HG02610 (cell line): ENCODE results near the gene FBXL20.
"Not testable (repeated sequence)": the region's sequence is repeated elsewhere in the genome, so short reads cannot be mapped to it uniquely, and the experiment has no call there.

Source experiments
- ATAC-seq: cut with Tn5 transposase; IDR thresholded peaks from one replicate; pipeline ENCODE4 v1.9.1; 2021; ENCODE audit warnings: mild to moderate bottlenecking, moderate library complexity; ENCODE audit not compliant: unreplicated experiment

The FBXL20 gene

GRCh38 chr17:39334008-39334744 is 67.2 kb downstream of the FBXL20 start:
- not testable (repeated sequence) for ATAC-seq

GRCh38 chr17:39332092-39332491 is 69.3 kb downstream of the FBXL20 start:
- no peak for ATAC-seq

DNA sequence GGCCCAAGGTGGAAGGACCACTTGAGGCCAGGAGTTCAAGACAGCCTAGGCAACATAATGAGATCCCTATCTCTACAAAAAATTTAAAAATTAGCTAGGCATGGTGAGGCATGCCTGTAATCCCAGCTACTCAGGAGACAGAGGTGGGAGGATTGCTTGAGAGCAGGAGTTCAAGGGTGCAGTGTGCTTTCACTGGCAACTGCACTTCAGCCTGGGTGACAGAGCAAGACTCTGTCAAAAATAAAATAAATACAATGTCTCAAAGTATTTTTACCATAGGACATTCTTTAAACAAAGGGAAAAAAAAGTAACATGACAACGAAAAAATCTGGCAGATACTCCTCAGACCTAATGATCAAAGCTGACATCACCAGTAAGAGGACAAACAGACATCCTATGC is 72.6 kb downstream of the FBXL20 start:
- no peak for ATAC-seq

DNA sequence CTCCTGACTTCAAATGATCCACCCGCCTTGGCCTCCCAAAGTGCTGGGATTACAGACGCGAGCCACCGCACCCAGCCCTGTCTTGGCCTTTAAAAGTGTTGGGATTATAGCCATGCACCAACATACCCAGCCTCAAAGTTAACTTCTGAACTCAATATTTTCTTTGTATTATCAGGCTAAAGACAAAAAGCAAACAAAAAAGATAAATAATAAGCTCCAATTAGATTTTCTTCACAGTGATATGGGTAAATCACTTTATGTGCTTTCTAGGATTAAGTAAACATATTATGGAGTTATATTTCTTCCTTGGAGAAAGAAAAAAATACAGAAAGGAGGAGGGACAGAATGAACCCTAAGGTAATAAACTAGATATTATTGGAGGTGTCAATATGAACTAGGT is 74.3 kb downstream of the FBXL20 start:
- no peak for ATAC-seq

GRCh38 chr17:39325528-39326240 is 75.7 kb downstream of the FBXL20 start:
- ATAC-seq: no peak

DNA sequence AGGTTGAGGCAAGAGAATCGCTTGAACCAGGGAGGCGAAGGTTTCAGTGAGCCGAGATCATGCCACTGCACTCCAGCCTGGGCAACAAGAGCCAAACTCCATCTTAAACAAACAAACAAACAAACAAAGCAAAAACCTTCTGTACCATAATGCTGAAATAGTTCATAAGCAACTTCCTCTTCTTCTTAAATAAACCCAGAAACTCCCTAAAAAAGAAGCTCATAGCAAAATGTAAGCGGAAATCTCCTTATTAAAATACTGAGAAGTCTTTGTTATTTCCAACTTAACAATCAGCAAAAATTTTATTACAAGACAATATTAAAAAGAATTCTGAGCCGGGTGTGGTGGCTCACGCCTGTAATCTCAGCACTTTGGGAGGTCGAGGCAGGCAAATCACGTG is 82.8 kb downstream of the FBXL20 start:
- no peak for ATAC-seq

- ATAC-seq: no peak
These were observed 94.8 kb downstream of the FBXL20 start for GRCh38 chr17:39306509-39307212.

GRCh38 chr17:39305978-39306377 is 95.4 kb downstream of the FBXL20 start:
- no peak for ATAC-seq

DNA sequence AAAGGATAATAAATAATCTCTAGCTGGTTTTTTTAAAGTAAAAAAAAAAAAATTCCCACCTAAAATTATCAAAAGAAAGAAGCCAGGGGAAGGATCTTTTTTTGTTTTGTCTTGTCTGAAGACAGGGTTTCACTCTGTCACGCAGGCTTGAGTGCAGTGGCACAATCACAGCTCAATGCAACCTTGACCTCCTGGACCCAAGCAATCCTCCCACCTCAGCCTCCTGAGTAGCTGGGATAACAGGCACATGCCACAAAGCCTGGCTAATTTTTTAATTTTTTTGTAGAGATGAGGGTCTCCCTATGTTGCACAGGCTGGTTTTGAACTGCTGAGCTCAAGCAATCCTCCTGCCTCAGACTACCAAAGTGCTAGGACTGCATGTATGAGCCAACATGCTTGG is 97.2 kb downstream of the FBXL20 start:
- no peak for ATAC-seq

DNA sequence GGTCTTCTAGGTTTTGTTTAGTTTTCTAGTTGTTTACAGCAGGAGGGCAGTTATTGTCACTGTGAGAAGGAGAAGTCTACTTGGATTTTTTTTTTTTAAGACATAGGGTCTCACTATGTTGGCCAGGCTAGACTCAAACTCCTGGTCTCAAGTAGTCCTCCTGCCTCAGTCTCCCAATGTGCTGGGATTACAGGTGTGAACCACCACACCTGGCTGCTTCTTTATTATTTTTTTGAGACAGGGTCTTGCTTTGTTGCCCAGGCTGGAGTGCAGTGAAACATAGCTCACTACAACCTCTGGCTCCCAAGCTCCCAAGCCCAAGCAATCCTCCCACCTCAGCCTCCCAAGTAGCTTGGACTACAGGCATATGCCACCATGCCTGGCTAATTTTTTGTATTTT is 107.4 kb downstream of the FBXL20 start:
- no peak for ATAC-seq

- not testable (repeated sequence) for ATAC-seq
These were observed 108.9 kb downstream of the FBXL20 start for GRCh38 chr17:39292546-39292945.

- not testable (repeated sequence) for ATAC-seq
These were observed 114.9 kb downstream of the FBXL20 start for GRCh38 chr17:39286513-39286912.

DNA sequence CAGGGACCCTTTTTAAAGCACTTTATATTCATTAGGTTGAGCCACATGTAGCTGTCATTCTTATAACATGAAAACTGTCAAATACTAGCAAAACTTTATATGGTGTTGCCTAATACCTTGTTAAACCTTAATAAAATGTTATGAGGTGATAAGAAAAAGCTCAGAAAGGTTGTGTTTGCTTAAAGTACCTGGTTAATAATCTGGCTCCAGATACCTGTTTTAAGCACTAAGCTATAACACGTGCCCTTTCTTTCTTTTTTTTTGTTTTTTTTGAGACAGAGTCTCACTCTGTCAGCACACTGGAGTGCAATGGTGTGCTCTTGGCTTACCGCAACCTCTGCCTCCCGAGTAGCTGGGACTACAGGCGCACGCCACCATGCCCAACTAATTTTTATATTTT is 116.7 kb downstream of the FBXL20 start:
- no peak for ATAC-seq

DNA sequence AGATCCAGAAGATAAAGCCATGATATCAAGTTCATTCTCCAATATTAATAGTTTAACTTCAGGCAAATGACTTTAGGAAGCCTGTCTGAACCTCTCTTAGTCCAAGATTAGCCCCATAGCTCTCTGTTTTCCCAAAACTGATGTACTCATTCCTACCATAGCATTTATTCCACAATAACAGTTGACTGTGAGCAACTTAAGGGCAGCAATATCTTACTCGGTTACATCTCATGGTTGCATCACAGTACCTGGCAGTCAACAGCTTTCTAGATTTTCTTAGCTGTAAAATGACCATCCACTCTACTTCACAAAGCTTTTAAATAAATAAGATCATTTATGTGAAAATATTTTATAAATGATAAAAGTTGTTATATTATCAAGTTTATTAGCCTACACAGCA is 117.5 kb downstream of the FBXL20 start:
- no peak for ATAC-seq

DNA sequence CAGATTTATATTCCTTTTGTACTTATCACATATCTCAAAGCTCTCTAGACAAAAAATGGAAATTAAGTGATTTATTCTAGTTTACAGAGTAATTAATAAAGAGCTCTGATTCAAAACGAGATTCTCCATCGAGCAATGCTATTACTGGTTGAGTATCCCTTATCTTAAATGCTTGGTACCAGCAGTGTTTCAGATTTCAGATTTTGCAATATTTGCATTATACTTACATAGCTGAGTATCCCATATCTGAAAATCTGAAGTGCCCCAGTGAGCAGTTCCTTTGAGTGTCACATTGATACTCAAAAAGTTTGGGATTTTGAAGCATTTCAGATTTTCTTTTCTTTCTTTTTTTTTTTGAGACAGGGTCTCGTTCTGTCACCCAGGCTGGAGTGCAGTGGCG is 118.3 kb downstream of the FBXL20 start:
- no peak for ATAC-seq

- ATAC-seq: no peak
These were observed 119.6 kb downstream of the FBXL20 start for GRCh38 chr17:39281806-39282205.

GRCh38 chr17:39278246-39278645 is 123.2 kb downstream of the FBXL20 start:
- not testable (repeated sequence) for ATAC-seq

DNA sequence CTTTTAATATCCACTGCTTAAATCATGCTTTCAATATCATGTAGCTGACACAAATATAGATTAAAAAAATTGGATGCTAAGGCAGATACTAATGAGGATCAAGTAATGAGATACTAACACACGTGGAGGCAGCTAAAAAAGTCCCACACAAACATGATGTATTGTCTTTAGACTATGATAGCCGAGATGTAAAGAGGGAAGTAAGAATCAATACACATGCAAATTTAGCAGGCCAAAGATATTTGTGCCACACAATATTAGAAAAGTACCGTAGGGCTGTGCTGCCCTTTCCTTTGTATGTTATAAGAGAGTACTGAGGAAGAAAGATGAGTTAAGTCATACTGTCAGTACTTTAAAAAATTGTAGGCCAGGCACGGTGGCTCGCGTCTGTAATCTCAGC is 124.3 kb downstream of the FBXL20 start:
- no peak for ATAC-seq

DNA sequence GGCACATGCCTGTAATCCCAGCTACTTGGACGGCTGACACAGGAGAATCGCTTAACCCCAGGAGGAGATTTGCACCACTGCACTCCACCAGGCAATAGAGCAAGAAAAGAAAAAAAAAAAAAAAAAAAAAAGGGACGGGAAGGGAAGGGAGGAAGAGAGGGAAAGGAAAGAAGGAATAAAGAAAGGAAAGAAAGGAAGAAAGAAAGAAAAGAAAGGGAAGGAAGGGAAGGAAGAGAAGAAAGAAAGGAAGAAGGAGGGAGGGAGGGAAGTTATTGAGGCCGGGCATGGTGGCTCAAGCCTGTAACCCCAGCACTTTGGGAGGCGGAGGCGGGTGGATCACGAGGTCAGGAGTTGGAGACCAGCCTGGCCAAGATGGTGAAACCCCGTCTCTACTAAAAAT is 125.3 kb downstream of the FBXL20 start:
- no peak for ATAC-seq

DNA sequence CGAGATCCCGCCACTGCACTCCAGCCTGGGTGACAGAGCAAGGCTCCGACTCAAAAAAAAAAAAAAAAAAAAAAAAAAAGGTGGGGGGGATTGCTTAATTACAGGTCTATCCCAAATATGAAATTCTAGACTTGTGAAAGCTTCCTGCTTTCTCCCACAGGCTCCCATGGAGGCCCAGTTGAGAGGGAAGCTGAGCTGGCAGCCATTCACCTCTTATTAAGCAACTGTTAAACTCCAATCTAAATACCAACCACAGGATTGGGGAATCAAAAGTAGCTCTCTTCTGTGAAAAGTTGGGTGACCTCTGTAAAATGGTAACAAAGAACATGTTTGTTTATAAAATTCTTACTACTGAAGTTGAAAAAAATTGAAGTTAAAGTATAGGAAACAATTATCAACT is 129.9 kb downstream of the FBXL20 start:
- ATAC-seq: no peak

DNA sequence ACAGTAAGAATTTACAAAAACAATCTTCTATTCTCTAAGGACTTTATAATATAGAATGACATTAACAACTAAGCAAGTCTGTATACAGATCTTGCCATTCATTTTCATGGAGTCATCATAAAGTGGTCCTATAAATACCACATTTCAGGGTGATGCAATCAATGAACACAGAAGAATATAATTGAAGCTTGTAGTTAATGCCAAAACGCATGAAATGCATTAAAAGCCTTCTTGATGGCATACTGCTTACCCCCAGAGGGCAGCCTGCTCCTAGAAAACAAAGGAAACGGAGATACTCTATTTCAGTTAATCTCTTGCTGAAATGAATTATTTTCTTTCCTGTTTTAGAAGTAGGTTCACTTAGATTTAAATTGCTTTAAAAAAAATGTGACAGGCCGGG is 130.5 kb downstream of the FBXL20 start:
- ATAC-seq: no peak

GRCh38 chr17:39264119-39264518 is 137.3 kb downstream of the FBXL20 start:
- ATAC-seq: no peak
